Parathyroid adenoma (tissue), 2 donors: ENCODE measurements around the gene IFT81.

ENCODE experiments used
- H2AFZ ChIP-seq: fragments of 300-600 bp; sonication (generic); one replicate; pipeline ENCODE4 v1.7.0; 2017; ENCODE audit warnings: antibody characterized with exemption, mild to moderate bottlenecking
- H3K27ac ChIP-seq: fragments of 300-600 bp; sonication (generic); one replicate; pipeline ENCODE4 v1.7.0; 2017
- H3K27me3 ChIP-seq: fragments of 300-600 bp; sonication (generic); one replicate; pipeline ENCODE4 v1.7.0; 2017; ENCODE audit warnings: low read length; ENCODE audit not compliant: control insufficient read depth, insufficient read depth
- H3K36me3 ChIP-seq: fragments of 300-600 bp; sonication (generic); one replicate; pipeline ENCODE4 v1.7.0; 2017; ENCODE audit warnings: low read length; ENCODE audit not compliant: control insufficient read depth, insufficient read depth
- H3K4me1 ChIP-seq: fragments of 300-600 bp; sonication (generic); one replicate; pipeline ENCODE4 v1.7.0; 2017; ENCODE audit warnings: control low read depth
- H3K4me2 ChIP-seq: fragments of 300-600 bp; sonication (generic); one replicate; pipeline ENCODE4 v1.7.0; 2017; ENCODE audit warnings: low read length
- H3K4me3 ChIP-seq: fragments of 300-600 bp; sonication (generic); one replicate; pipeline ENCODE4 v1.7.0; 2017; ENCODE audit warnings: low read depth, low read length
- H3K79me2 ChIP-seq: fragments of 300-600 bp; sonication (generic); one replicate; pipeline ENCODE4 v1.7.0; 2017; ENCODE audit warnings: control low read depth
- H3K9ac ChIP-seq: fragments of 300-600 bp; sonication (generic); one replicate; pipeline ENCODE4 v1.7.0; 2017; ENCODE audit warnings: mild to moderate bottlenecking
- H3K9me3 ChIP-seq: fragments of 300-600 bp; sonication (generic); one replicate; pipeline ENCODE4 v1.7.0; 2017; ENCODE audit warnings: low read length; ENCODE audit not compliant: control insufficient read depth
- CTCF ChIP-seq: fragments of 300-600 bp; sonication (generic); IDR thresholded peaks from one replicate; pipeline ENCODE4 v1.7.0; 2017; ENCODE audit warnings: antibody characterized with exemption, mild to moderate bottlenecking
- donor health status: primary hyperparathyroidism.

IFT81 gene

GRCh38 chr12:110182281-110182680 lies 58.1 kb downstream of the IFT81 start:
- H3K27me3 ChIP-seq, result no peaks in the 10 kb centered on the region
- H3K27ac ChIP-seq, result no peak overlapping the region
- H3K79me2 ChIP-seq, result no peaks in the 10 kb centered on the region
- H2AFZ ChIP-seq, result no peak overlapping the region
- TF ChIP-seq CTCF, result no peak
- H3K9me3 ChIP-seq, result no peaks in the 10 kb centered on the region
- H3K9ac ChIP-seq, result no peak overlapping the region
- H3K4me3 ChIP-seq, result no peak overlapping the region
- H3K36me3 ChIP-seq, result no peaks in the 10 kb centered on the region
- H3K4me1 ChIP-seq, result no peaks in the 10 kb centered on the region
- no peak overlapping the region for H3K4me2 ChIP-seq

- H3K4me1 ChIP-seq, result no peaks in the 10 kb centered on the region
- no peak overlapping the region for H2AFZ ChIP-seq
- H3K27ac ChIP-seq, result no peak overlapping the region
- H3K4me2 ChIP-seq, result no peak overlapping the region
- H3K79me2 ChIP-seq, result no peaks in the 10 kb centered on the region
- H3K9ac ChIP-seq, result no peak overlapping the region
- H3K36me3 ChIP-seq, result no peaks in the 10 kb centered on the region
- H3K9me3 ChIP-seq, result no peaks in the 10 kb centered on the region
- H3K4me3 ChIP-seq, result no peak overlapping the region
- H3K27me3 ChIP-seq, result no peaks in the 10 kb centered on the region
- TF ChIP-seq CTCF, result no peak
These were observed 59.2 kb downstream of the IFT81 start for GRCh38 chr12:110183386-110183785.

- no peaks in the 10 kb centered on the region for H3K36me3 ChIP-seq
- H2AFZ ChIP-seq, result no peak overlapping the region
- H3K27ac ChIP-seq, result no peak overlapping the region
- no peak overlapping the region for H3K4me2 ChIP-seq
- H3K4me3 ChIP-seq, result no peak overlapping the region
- H3K9me3 ChIP-seq, result no peaks in the 10 kb centered on the region
- no peak for TF ChIP-seq CTCF
- no peak overlapping the region for H3K9ac ChIP-seq
- no peaks in the 10 kb centered on the region for H3K4me1 ChIP-seq
- H3K79me2 ChIP-seq, result no peaks in the 10 kb centered on the region
- H3K27me3 ChIP-seq, result no peaks in the 10 kb centered on the region
These were observed 61.5 kb downstream of the IFT81 start for GRCh38 chr12:110185626-110186025.

- no peaks in the 10 kb centered on the region for H3K9me3 ChIP-seq
- TF ChIP-seq CTCF, result no peak
- H3K9ac ChIP-seq, result no peak overlapping the region
- no peaks in the 10 kb centered on the region for H3K79me2 ChIP-seq
- no peak overlapping the region for H3K4me3 ChIP-seq
- H3K27me3 ChIP-seq, result no peaks in the 10 kb centered on the region
- H2AFZ ChIP-seq, result no peak overlapping the region
- H3K36me3 ChIP-seq, result no peaks in the 10 kb centered on the region
- no peaks in the 10 kb centered on the region for H3K4me1 ChIP-seq
- no peak overlapping the region for H3K4me2 ChIP-seq
- H3K27ac ChIP-seq, result no peak overlapping the region
These were observed 61.9 kb downstream of the IFT81 start for GRCh38 chr12:110186059-110186458.

- no peaks in the 10 kb centered on the region for H3K4me1 ChIP-seq
- TF ChIP-seq CTCF, result no peak
- H3K4me3 ChIP-seq, result no peak overlapping the region
- no peaks in the 10 kb centered on the region for H3K79me2 ChIP-seq
- no peak overlapping the region for H3K4me2 ChIP-seq
- H2AFZ ChIP-seq, result no peak overlapping the region
- no peak overlapping the region for H3K27ac ChIP-seq
- H3K36me3 ChIP-seq, result no peaks in the 10 kb centered on the region
- H3K9ac ChIP-seq, result no peak overlapping the region
- no peaks in the 10 kb centered on the region for H3K9me3 ChIP-seq
- no peaks in the 10 kb centered on the region for H3K27me3 ChIP-seq
These were observed 69.0 kb downstream of the IFT81 start for GRCh38 chr12:110193196-110193595.
